HCT116 (cell line): ENCODE measurements around the gene HAP1. TPM values are rescaled to one million over a fixed set of nuclear protein-coding genes. Genes with fewer than 3 reads are reported as not detected.

Experiments
- ATAC-seq: fragments of 200-7000 bp; cut with Tn5 transposase; 2 replicates; pipeline ENCODE4 v1.9.1; 2020; ENCODE audit warnings: mild to moderate bottlenecking, moderate library complexity
- BruUV-seq: library from RNA; stranded (reverse); fragments of 400-500 nt; replicated peaks from 2 replicates; lab custom pipeline; 2021; lab: Mats Ljungman, UMichigan
- CTCF ChIA-PET: fragments of 300-600 bp; sonication (Branson Sonifier 250); formaldehyde crosslinking; loops from one replicate; lab custom pipeline; 2021; ENCODE audit warnings: antibody characterized with exemption; lab: Charles Lee
- POLR2A ChIA-PET: fragments of 300-600, 350-600 bp; sonication (Branson Sonifier 250); formaldehyde crosslinking; loops from one replicate; lab custom pipeline; 2021; ENCODE audit warnings: antibody characterized with exemption; lab: Charles Lee
- RAD21 ChIA-PET, 2 experiments: fragments of 300-600 bp; sonication (Branson Sonifier 250); formaldehyde crosslinking; loops; one replicate each; lab custom pipeline; 2023; ENCODE audit warnings: low total read pairs in 2 of 2; ENCODE audit not compliant: uncharacterized antibody in 2 of 2, unreplicated experiment in 2 of 2, low non-redundant PET in 1 of 2; lab: Charles Lee
- DNase-seq: peaks from one replicate; pipeline ENCODE4 v3.0.0-alpha.2; 2010; ENCODE audit warnings: low read depth, low spot score
- H2AFZ ChIP-seq: fragments of 200-600 bp; shearing (Covaris generic), sonication (generic); 2 replicates; pipeline ENCODE4 v1.6.1; 2017; ENCODE audit warnings: low read depth, mixed run types, mixed read lengths, antibody characterized with exemption, low read length; ENCODE audit not compliant: poor library complexity, severe bottlenecking
- H3K27ac ChIP-seq: 2 replicates; pipeline ENCODE4 v1.5.1; 2012; ENCODE audit warnings: low read depth, low read length
- H3K27me3 ChIP-seq: fragments of 200-600 bp; sonication (generic); 2 replicates; pipeline ENCODE4 v1.6.1; 2016; ENCODE audit warnings: mixed run types, low read length, mixed read lengths; ENCODE audit not compliant: insufficient read depth
- H3K36me3 ChIP-seq, 2 experiments: fragments of 200-500 bp in 1 of 2; fragments of 200-600 bp in 1 of 2; sonication (Bioruptor generic) in 1 of 2; sonication (generic) in 1 of 2; 2 replicates each; pipeline versions ENCODE4 v1.5.1 to v1.6.1; 2014 to 2016; ENCODE audit warnings: low read length in 2 of 2, inconsistent platforms in 1 of 2, mixed read lengths in 1 of 2, mixed run types in 1 of 2; ENCODE audit not compliant: insufficient read depth in 2 of 2, control insufficient read depth in 1 of 2
- H3K4me1 ChIP-seq, 2 experiments: fragments of 200-600 bp in 1 of 2; sonication (generic) in 1 of 2; 2 replicates each; pipeline versions ENCODE4 v1.5.1 to v1.6.1; 2012 to 2017; ENCODE audit warnings: low read length in 2 of 2, inconsistent platforms in 1 of 2, mild to moderate bottlenecking in 1 of 2, mixed read lengths in 1 of 2, mixed run types in 1 of 2, moderate library complexity in 1 of 2; ENCODE audit not compliant: insufficient read depth in 2 of 2, control insufficient read depth in 1 of 2
- H3K4me2 ChIP-seq: fragments of 200-600 bp; sonication (generic); 2 replicates; pipeline ENCODE4 v1.6.1; 2017; ENCODE audit warnings: mixed run types, low read length, mixed read lengths
- H3K4me3 ChIP-seq, 2 experiments: fragments of 200-600 bp in 1 of 2; sonication (generic) in 1 of 2; replicated peaks in 1 of 2; 2 replicates each; pipeline ENCODE4 v1.5.1; 2011 to 2016; ENCODE audit warnings: low read length in 2 of 2, control low read depth in 1 of 2, low read depth in 1 of 2, mild to moderate bottlenecking in 1 of 2, mixed read lengths in 1 of 2, mixed run types in 1 of 2
- H3K79me2 ChIP-seq: fragments of 200-600 bp; sonication (generic); 2 replicates; pipeline ENCODE4 v1.6.1; 2017; ENCODE audit warnings: mild to moderate bottlenecking, mixed run types, low read length, moderate library complexity, mixed read lengths; ENCODE audit not compliant: insufficient read depth
- H3K9ac ChIP-seq: fragments of 200-600 bp; sonication (generic); 2 replicates; pipeline ENCODE4 v1.6.1; 2016; ENCODE audit warnings: low read length, mixed read lengths
- H3K9me2 ChIP-seq: fragments of 200-600 bp; sonication (generic), shearing (Covaris generic); 2 replicates; pipeline ENCODE4 v1.6.1; 2017; ENCODE audit warnings: mixed run types, mild to moderate bottlenecking, moderate library complexity; ENCODE audit not compliant: insufficient read depth
- H3K9me3 ChIP-seq, 2 experiments: fragments of 200-500 bp in 1 of 2; fragments of 200-600 bp in 1 of 2; sonication (Bioruptor generic) in 1 of 2; sonication (generic) in 1 of 2; 2 replicates each; pipeline ENCODE4 v1.6.1; 2014 to 2017; ENCODE audit warnings: low read length in 2 of 2, mixed read lengths in 2 of 2, inconsistent platforms in 1 of 2, low read depth in 1 of 2, mild to moderate bottlenecking in 1 of 2, mixed run types in 1 of 2, moderate library complexity in 1 of 2; ENCODE audit not compliant: control insufficient read depth in 1 of 2, insufficient read depth in 1 of 2
- H4K20me1 ChIP-seq: fragments of 200-600 bp; sonication (generic), shearing (Covaris generic); 2 replicates; pipeline ENCODE4 v1.6.1; 2017; ENCODE audit warnings: mixed run types, mild to moderate bottlenecking, moderate library complexity; ENCODE audit not compliant: insufficient read depth
- ATF3 ChIP-seq: IDR thresholded peaks from 2 replicates; pipeline ENCODE4 v1.6.1; 2012
- CBX3 ChIP-seq: IDR thresholded peaks from 2 replicates; pipeline ENCODE4 v1.6.1; 2012; ENCODE audit warnings: low read depth
- CTCF ChIP-seq, 3 experiments: fragments of 200-600 bp in 1 of 3; sonication (generic) in 1 of 3; IDR thresholded peaks in 2 of 3; conservative IDR thresholded peaks in 1 of 3; 2 replicates each; pipeline ENCODE4 v1.5.1; 2012 to 2017; ENCODE audit warnings: low read depth in 2 of 3, low read length in 2 of 3, antibody characterized with exemption in 1 of 3, borderline replicate concordance in 1 of 3, control low read depth in 1 of 3, mild to moderate bottlenecking in 1 of 3, mixed read lengths in 1 of 3, mixed run types in 1 of 3, moderate library complexity in 1 of 3; ENCODE audit not compliant: insufficient read depth in 1 of 3
- ELF1 ChIP-seq: IDR thresholded peaks from 2 replicates; pipeline ENCODE4 v1.6.1; 2012; ENCODE audit warnings: low read depth, borderline replicate concordance
- EZH2 ChIP-seq: fragments of 200-600 bp; sonication (generic); IDR thresholded peaks from 2 replicates; pipeline ENCODE4 v1.6.1; 2017; ENCODE audit warnings: antibody characterized with exemption, mixed run types
- JUND ChIP-seq: IDR thresholded peaks from 2 replicates; pipeline ENCODE4 v1.6.1; 2012
- POLR2AphosphoS5 ChIP-seq: IDR thresholded peaks from 2 replicates; pipeline ENCODE4 v1.6.1; 2011; ENCODE audit warnings: mild to moderate bottlenecking, low read depth, low read length, moderate library complexity
- RAD21 ChIP-seq: IDR thresholded peaks from 2 replicates; pipeline ENCODE4 v1.6.1; 2012; ENCODE audit warnings: low read depth, mild to moderate bottlenecking
- REST ChIP-seq: IDR thresholded peaks from 2 replicates; pipeline ENCODE4 v1.6.1; 2012; ENCODE audit warnings: low read depth
- SIN3A ChIP-seq: IDR thresholded peaks from 2 replicates; pipeline ENCODE4 v1.6.1; 2012; ENCODE audit warnings: low read depth
- SP1 ChIP-seq: IDR thresholded peaks from 2 replicates; pipeline ENCODE4 v1.6.1; 2012; ENCODE audit warnings: low read depth
- TCF7L2 ChIP-seq: IDR thresholded peaks from 2 replicates; pipeline ENCODE4 v1.7.0; 2011; ENCODE audit warnings: borderline replicate concordance, inconsistent platforms; ENCODE audit not compliant: insufficient read depth, insufficient read length; ENCODE audit errors: extremely low read depth
- YY1 ChIP-seq: IDR thresholded peaks from 2 replicates; pipeline ENCODE4 v1.6.1; 2011; ENCODE audit warnings: low read length, low read depth, moderate library complexity, mild to moderate bottlenecking; ENCODE audit not compliant: insufficient replicate concordance; ENCODE audit errors: extremely low read depth
- ZBTB33 ChIP-seq: IDR thresholded peaks from 2 replicates; pipeline ENCODE4 v1.6.1; 2011; ENCODE audit warnings: mild to moderate bottlenecking, low read length, moderate library complexity; ENCODE audit not compliant: insufficient replicate concordance; ENCODE audit errors: extremely low read depth
- ZFX ChIP-seq: fragments of 450-650 bp; IDR thresholded peaks from 2 replicates; pipeline ENCODE4 v1.6.1; 2017
- ZNF274 ChIP-seq: fragments of 200-500 bp; sonication (Bioruptor generic); IDR thresholded peaks from 2 replicates; pipeline ENCODE4 v1.6.1; 2014; ENCODE audit warnings: mild to moderate bottlenecking, low read depth, low read length, inconsistent platforms
- intact Hi-C: fragments of 100-400 bp; cut with micrococcal nuclease; formaldehyde crosslinking; loops from 2 replicates; pipeline ENCODE4 v1.10.0; 2022
- total RNA-seq: library from RNA; stranded (reverse); gene quantifications from one replicate; pipeline ENCODE4 v1.2.1, GENCODE V29; 2021; ENCODE audit not compliant: unreplicated experiment

HAP1 gene
- total RNA-seq, 1 experiment from 2014 or later, result 3.4 TPM

DNA sequence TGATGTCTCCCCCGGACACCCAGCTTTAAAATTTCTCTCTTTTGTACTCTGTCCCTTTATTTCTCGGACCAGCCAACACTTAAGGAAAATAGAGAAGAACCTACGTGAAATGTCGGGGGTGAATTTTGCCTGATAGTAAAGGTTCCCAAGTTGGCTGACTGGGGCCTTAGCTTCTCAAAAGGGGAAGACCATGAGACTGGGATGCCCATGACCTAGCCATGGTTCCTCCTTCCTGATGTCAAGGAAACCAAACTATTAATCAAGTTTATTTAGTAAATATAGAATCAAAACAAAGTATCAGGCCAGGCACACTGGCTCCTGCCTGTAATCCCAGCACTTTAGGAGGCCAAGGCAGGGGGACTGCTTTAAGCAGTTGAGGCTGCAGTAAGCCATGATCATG is 48.2 kb downstream of the HAP1 start:
- RAD21 ChIA-PET, result no interaction called here
- Histone ChIP-seq H3K27ac (no peak overlapping the region), H4K20me1 (peaks cover 19% of the 10 kb centered on the region), H3K36me3 (peaks cover 19 to 24% of the 10 kb centered on the region in 2 experiments), H3K4me2 (no peak overlapping the region), H3K9me3 (no peaks in the 10 kb centered on the region), H3K79me2 (peaks cover 26% of the 10 kb centered on the region), H2AFZ (no peak overlapping the region), H3K27me3 (no peaks in the 10 kb centered on the region), H3K9me2 (no peaks in the 10 kb centered on the region), H3K4me3 (no peak overlapping the region), H3K4me1 (peaks cover 10 to 17% of the 10 kb centered on the region in 2 experiments), H3K9ac (no peak overlapping the region)
- CTCF ChIA-PET, result no interaction called here
- BruUV-seq, result no TSS peak
- DNase-seq (no peak), ATAC-seq (no peak)
- POLR2A ChIA-PET, result no interaction called here
- intact Hi-C loops, result no loop called here
- TF ChIP-seq YY1, result no peak
- TF ChIP-seq ELF1, result no peak
- TF ChIP-seq ZNF274, result no peak
- TF ChIP-seq CBX3, result no peak
- TF ChIP-seq ATF3, result no peak
- TF ChIP-seq SIN3A, result no peak
- TF ChIP-seq EZH2, result no peak
- no peak for TF ChIP-seq ZFX
- TF ChIP-seq CTCF (IDR thresholded peaks at IDR 0.05 in 2 of 3, conservative IDR thresholded peaks at IDR 0.05 in 1 of 3; ENCODE audit: borderline replicate concordance in 1 of 3, insufficient read depth in 1 of 3, low read depth in 2 of 3, low read length in 2 of 3), result no peak
- TF ChIP-seq TCF7L2, result no peak
- no peak for TF ChIP-seq JUND
- no peak for TF ChIP-seq POLR2AphosphoS5
- no peak for TF ChIP-seq REST
- no peak for TF ChIP-seq RAD21
- no peak for TF ChIP-seq SP1
- TF ChIP-seq ZBTB33, result no peak
